ENCODE results near the gene DNAI4.
"Not testable (repeated sequence)": the region's sequence is repeated elsewhere in the genome, so short reads cannot be mapped to it uniquely, and the experiment has no call there.

The DNAI4 gene

GRCh38 chr1:66917476-66917875 lies 7.2 kb downstream of the DNAI4 start:
- TF ChIP-seq CTCF (IDR thresholded peaks at IDR 0.05; ENCODE audit: low read depth, low read length, missing control alignments) = no peak
- H3K4me3 ChIP-seq (ENCODE audit: low read depth, low read length) = no peak overlapping the region
- no peak for DNase-seq (ENCODE audit: low read depth)

DNA sequence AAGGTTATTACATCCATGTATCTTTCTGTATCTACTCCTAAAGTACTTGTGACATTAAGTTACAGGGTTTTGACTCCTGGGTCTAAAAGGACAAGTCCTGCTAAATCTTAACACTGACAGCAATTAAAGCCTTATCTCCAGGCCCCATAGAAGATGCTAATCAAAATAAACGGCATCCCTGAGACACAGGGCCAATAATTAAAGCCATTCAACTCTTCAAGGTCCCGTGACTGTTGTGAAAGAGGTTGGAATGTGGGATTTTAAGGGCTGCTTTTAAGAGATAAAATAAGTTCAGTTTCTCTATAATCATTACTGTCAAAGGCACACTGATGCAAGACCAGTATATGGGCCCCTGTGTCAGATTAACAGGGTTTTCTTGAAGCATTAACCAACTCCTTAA lies 8.3 kb downstream of the DNAI4 start:
- no peak for TF ChIP-seq CTCF (IDR thresholded peaks at IDR 0.05; ENCODE audit: low read depth, low read length, missing control alignments)
- H3K4me3 ChIP-seq (ENCODE audit: low read depth, low read length) = no peak overlapping the region
- no peak for DNase-seq (ENCODE audit: low read depth)

- DNase-seq (ENCODE audit: low read depth); H3K4me3 ChIP-seq (ENCODE audit: low read depth, low read length): not testable (repeated sequence)
Measured at GRCh38 chr1:66915203-66915602, 9.5 kb downstream of the DNAI4 start.

GRCh38 chr1:66893712-66894111 lies 30.9 kb downstream of the DNAI4 start:
- DNase-seq (ENCODE audit: low read depth) = no peak
- H3K4me3 ChIP-seq (ENCODE audit: low read depth, low read length) = no peak overlapping the region
- no peak for TF ChIP-seq CTCF (IDR thresholded peaks at IDR 0.05; ENCODE audit: low read depth, low read length, missing control alignments)

- no peak for TF ChIP-seq CTCF (IDR thresholded peaks at IDR 0.05; ENCODE audit: low read depth, low read length, missing control alignments)
- H3K4me3 ChIP-seq (ENCODE audit: low read depth, low read length) = no peak overlapping the region
- DNase-seq (ENCODE audit: low read depth) = no peak
Measured at GRCh38 chr1:66890621-66891020, 34.0 kb downstream of the DNAI4 start.

GRCh38 chr1:66889030-66889429 lies 35.6 kb downstream of the DNAI4 start:
- TF ChIP-seq CTCF (IDR thresholded peaks at IDR 0.05; ENCODE audit: low read depth, low read length, missing control alignments) = no peak
- no peak for DNase-seq (ENCODE audit: low read depth)

DNA sequence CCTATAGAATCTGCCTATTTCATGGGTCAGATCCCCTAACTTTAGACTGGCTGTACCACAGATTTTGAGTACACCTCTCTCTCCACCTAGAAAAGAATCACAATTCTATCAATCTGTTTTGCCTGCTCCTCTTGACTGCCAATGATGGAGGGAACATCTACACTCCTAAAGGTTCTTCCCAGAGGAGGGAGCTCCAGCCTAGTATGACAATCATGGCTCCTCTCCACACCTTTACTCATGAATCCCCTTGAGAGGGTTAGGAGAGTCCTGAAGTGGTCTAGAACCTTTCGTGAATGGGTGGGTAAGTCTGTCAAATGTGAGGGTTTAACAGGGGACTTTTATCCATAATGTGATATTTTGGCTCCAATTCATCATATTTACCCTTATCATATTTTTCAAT lies 48.0 kb downstream of the DNAI4 start:
- no peak overlapping the region for H3K4me3 ChIP-seq (ENCODE audit: low read depth, low read length)
- DNase-seq (ENCODE audit: low read depth) = no peak
- no peak for TF ChIP-seq CTCF (IDR thresholded peaks at IDR 0.05; ENCODE audit: low read depth, low read length, missing control alignments)

More at GRCh38 chr1:66889030-66889429, 35.6 kb downstream of the DNAI4 start:
- H3K4me3 ChIP-seq (ENCODE audit: low read depth, low read length) = no peak overlapping the region

GRCh38 chr1:66873111-66873510 lies 51.5 kb downstream of the DNAI4 start:
- H3K4me3 ChIP-seq (ENCODE audit: low read depth, low read length) = no peak overlapping the region
- TF ChIP-seq CTCF (IDR thresholded peaks at IDR 0.05; ENCODE audit: low read depth, low read length, missing control alignments) = no peak
- no peak for DNase-seq (ENCODE audit: low read depth)

- DNase-seq (ENCODE audit: low read depth); H3K4me3 ChIP-seq (ENCODE audit: low read depth, low read length): not testable (repeated sequence)
Measured at GRCh38 chr1:66872024-66872423, 52.6 kb downstream of the DNAI4 start.

Measured in GM12864 (cell line).